ENCODE data around the gene KPNA2. TPM values are rescaled to one million over a fixed set of nuclear protein-coding genes. Genes with fewer than 3 reads are reported as not detected.

Gene KPNA2
- total and polyA plus RNA-seq, 10 of the 15 experiments (the other 5 are each of a cell fraction or from before 2014, with no cell fraction given): 202 to 731 (median 283) TPM

DNA sequence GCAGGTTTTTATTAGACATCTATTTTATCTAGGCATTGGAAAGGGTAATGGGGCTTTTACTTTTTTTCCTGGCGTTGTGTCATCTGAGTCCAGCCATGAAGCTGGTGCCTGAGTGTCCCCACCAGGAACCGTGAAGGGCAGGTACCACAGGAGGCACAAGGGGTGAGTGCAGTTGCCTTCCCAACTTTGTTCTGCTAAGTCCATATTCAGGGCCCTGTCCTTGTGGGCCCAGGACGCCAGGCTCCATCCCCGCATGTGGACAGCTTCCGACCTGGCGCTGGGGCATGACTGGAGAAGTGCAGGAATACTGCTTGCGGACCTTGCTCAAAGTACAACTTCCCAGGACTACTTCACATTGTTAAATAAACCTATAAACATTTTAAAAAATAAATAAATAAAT lies 60.6 kb downstream of the KPNA2 start:
- H3K36me3 ChIP-seq (ENCODE audit: control insufficient read depth in 2 of 2, insufficient read depth in 2 of 2, low read length in 1 of 2): no peaks in the 10 kb centered on the region
- FAIRE-seq (no peak), ATAC-seq (no peak), DNase-seq (ENCODE audit: low read depth, low spot score) (no peak)
- TF ChIP-seq CHD1 (IDR thresholded peaks at IDR 0.05; ENCODE audit: low read depth, low read length) (no peak), BACH1 (IDR thresholded peaks at IDR 0.05; ENCODE audit: borderline replicate concordance) (no peak), CEBPB (IDR thresholded peaks at IDR 0.05; ENCODE audit: borderline replicate concordance in 1 of 2, low read depth in 2 of 2, low read length in 2 of 2) (no peak), ZNF384 (IDR thresholded peaks at IDR 0.05; ENCODE audit: borderline replicate concordance, low read depth, low read length) (no peak), ZSCAN29 (IDR thresholded peaks at IDR 0.05) (no peak), HDAC6 (IDR thresholded peaks at IDR 0.05; ENCODE audit: unreplicated experiment) (no peak), EZH2 (IDR thresholded peaks at IDR 0.05; ENCODE audit: borderline replicate concordance, control insufficient read depth, low read depth, low read length) (no peak), RAD51 (IDR thresholded peaks at IDR 0.05) (no peak), MTA2 (IDR thresholded peaks at IDR 0.05; ENCODE audit: low read depth) (no peak), NBN (IDR thresholded peaks at IDR 0.05) (no peak), EP300 (IDR thresholded peaks at IDR 0.05; ENCODE audit: borderline replicate concordance in 1 of 2, control insufficient read depth in 1 of 2, low read depth in 2 of 2, low read length in 2 of 2) (no peak), POLR2A (IDR thresholded peaks at IDR 0.05; ENCODE audit: low read depth, low read length) (no peak), TAF1 (IDR thresholded peaks at IDR 0.05; ENCODE audit: borderline replicate concordance, low read depth, low read length) (no peak), MYC (IDR thresholded peaks at IDR 0.05; ENCODE audit: insufficient read depth, insufficient read length, insufficient replicate concordance, low read length, severe bottlenecking) (no peak)
- TF ChIP-seq, protein P1, sequence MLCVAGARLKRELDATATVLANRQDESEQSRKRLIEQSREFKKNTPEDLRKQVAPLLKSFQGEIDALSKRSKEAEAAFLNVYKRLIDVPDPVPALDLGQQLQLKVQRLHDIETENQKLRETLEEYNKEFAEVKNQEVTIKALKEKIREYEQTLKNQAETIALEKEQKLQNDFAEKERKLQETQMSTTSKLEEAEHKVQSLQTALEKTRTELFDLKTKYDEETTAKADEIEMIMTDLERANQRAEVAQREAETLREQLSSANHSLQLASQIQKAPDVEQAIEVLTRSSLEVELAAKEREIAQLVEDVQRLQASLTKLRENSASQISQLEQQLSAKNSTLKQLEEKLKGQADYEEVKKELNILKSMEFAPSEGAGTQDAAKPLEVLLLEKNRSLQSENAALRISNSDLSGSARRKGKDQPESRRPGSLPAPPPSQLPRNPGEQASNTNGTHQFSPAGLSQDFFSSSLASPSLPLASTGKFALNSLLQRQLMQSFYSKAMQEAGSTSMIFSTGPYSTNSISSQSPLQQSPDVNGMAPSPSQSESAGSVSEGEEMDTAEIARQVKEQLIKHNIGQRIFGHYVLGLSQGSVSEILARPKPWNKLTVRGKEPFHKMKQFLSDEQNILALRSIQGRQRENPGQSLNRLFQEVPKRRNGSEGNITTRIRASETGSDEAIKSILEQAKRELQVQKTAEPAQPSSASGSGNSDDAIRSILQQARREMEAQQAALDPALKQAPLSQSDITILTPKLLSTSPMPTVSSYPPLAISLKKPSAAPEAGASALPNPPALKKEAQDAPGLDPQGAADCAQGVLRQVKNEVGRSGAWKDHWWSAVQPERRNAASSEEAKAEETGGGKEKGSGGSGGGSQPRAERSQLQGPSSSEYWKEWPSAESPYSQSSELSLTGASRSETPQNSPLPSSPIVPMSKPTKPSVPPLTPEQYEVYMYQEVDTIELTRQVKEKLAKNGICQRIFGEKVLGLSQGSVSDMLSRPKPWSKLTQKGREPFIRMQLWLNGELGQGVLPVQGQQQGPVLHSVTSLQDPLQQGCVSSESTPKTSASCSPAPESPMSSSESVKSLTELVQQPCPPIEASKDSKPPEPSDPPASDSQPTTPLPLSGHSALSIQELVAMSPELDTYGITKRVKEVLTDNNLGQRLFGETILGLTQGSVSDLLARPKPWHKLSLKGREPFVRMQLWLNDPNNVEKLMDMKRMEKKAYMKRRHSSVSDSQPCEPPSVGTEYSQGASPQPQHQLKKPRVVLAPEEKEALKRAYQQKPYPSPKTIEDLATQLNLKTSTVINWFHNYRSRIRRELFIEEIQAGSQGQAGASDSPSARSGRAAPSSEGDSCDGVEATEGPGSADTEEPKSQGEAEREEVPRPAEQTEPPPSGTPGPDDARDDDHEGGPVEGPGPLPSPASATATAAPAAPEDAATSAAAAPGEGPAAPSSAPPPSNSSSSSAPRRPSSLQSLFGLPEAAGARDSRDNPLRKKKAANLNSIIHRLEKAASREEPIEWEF (IDR thresholded peaks at IDR 0.05; ENCODE audit: insufficient replicate concordance, low read depth, low read length): no peak
- WGBS (ENCODE audit: insufficient coverage, insufficient replicate concordance, low lambda C conversion rate, missing lambda C conversion rate): 60% methylated on average over 7 of the region's 7 CpGs
- no TSS peak for BruUV-seq (replicated peaks)
- ChIA-PET RAD21 (ENCODE audit: unreplicated experiment) (no interaction called here), CTCF (no interaction called here), SMC1A (ENCODE audit: uncharacterized antibody, unreplicated experiment) (no interaction called here), POLR2A (no interaction called here)
- H4K20me1 ChIP-seq (ENCODE audit: control insufficient read depth, insufficient read depth): no peaks in the 10 kb centered on the region
- H3K9me3 ChIP-seq (replicated peaks; ENCODE audit: control insufficient read depth, insufficient read depth, low read length): no peaks in the 10 kb centered on the region; the same call in 2 of the 3 replicates
- H2AFZ ChIP-seq (ENCODE audit: control insufficient read depth, low read depth, low read length): no peak overlapping the region
- H3K4me3 ChIP-seq: no peak overlapping the region
- in situ Hi-C loops (cut with MboI): no loop called here
- no peak overlapping the region for H3K4me2 ChIP-seq (ENCODE audit: control insufficient read depth, insufficient read depth)
- H3K79me2 ChIP-seq (ENCODE audit: control insufficient read depth, insufficient read depth, low read length): no peaks in the 10 kb centered on the region
- H3K4me1 ChIP-seq (ENCODE audit: control insufficient read depth, insufficient read depth, low read length): peaks cover 3% of the 10 kb centered on the region; the same call in 1 of the 2 replicates
- no peak overlapping the region for H3K9ac ChIP-seq (ENCODE audit: control insufficient read depth, insufficient read depth, low read length)
- no peak overlapping the region for H3K27ac ChIP-seq (ENCODE audit: control insufficient read depth, insufficient read depth)
- intact Hi-C loops (cut with micrococcal nuclease; ENCODE audit: unreplicated experiment): no loop called here
- H3K27me3 ChIP-seq (replicated peaks in 1 of 2; ENCODE audit: control insufficient read depth in 2 of 2, insufficient read depth in 2 of 2, low read length in 1 of 2): 0 out of 4 replicates have a peak, but pooled peaks cover 0 to 3% of the 10 kb centered on the region in 2 experiments

All from GM12878 (cell line).